Astrocyte of the spinal cord (primary cell): ENCODE measurements around the gene CHRNA1.

Experiments used
- DNase-seq: peaks from one replicate; pipeline ENCODE4 v3.0.0; 2011; ENCODE audit warnings: low read depth, low spot score
- H3K4me3 ChIP-seq: 2 replicates; pipeline ENCODE4 v1.5.1; 2011; ENCODE audit warnings: low read depth, mild to moderate bottlenecking, low read length, moderate library complexity
- in situ Hi-C: cut with HindIII; loops from 2 replicates; pipeline ENCODE4 v1.10.0; 2017; ENCODE audit warnings: low sequenced_read_pairs
- TF ChIP-seq, protein P1 (sequence below): IDR thresholded peaks from 2 replicates; pipeline ENCODE4 v1.5.1; 2012; ENCODE audit warnings: low read depth, mild to moderate bottlenecking, low read length, inconsistent platforms

Gene CHRNA1

GRCh38 chr2:174705321-174705720, 59.0 kb downstream of the CHRNA1 start:
- no peak for DNase-seq
- in situ Hi-C loops, result no loop called here
- H3K4me3 ChIP-seq, result no peak overlapping the region
- TF ChIP-seq, protein P1, sequence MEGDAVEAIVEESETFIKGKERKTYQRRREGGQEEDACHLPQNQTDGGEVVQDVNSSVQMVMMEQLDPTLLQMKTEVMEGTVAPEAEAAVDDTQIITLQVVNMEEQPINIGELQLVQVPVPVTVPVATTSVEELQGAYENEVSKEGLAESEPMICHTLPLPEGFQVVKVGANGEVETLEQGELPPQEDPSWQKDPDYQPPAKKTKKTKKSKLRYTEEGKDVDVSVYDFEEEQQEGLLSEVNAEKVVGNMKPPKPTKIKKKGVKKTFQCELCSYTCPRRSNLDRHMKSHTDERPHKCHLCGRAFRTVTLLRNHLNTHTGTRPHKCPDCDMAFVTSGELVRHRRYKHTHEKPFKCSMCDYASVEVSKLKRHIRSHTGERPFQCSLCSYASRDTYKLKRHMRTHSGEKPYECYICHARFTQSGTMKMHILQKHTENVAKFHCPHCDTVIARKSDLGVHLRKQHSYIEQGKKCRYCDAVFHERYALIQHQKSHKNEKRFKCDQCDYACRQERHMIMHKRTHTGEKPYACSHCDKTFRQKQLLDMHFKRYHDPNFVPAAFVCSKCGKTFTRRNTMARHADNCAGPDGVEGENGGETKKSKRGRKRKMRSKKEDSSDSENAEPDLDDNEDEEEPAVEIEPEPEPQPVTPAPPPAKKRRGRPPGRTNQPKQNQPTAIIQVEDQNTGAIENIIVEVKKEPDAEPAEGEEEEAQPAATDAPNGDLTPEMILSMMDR, result no peak

DNA sequence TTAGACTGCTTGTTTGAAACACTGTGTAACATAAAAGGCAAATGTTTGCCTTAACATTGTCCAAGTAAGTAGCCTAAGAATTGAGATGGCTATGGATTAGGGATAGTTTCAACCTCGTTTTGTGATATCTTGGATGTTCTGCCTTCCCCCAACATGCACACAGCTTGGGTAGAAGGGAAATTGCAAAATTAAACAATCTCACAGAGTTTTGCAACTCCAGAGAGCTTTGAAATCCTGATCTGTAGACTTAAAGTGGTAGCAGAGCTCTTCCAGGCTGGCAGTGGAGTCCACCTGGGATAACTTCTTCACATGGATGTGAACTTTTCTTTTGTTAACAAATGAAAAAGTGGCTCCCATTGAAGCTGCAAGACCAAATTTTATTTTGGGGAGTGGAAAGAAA, 59.6 kb downstream of the CHRNA1 start:
- TF ChIP-seq, protein P1, result no peak
- DNase-seq, result no peak
- no peak overlapping the region for H3K4me3 ChIP-seq
- in situ Hi-C loops, result no loop called here

- in situ Hi-C loops, result no loop called here
- TF ChIP-seq, protein P1, result no peak
- H3K4me3 ChIP-seq, result no peak overlapping the region
- no peak for DNase-seq
These were observed 60.2 kb downstream of the CHRNA1 start for GRCh38 chr2:174704061-174704460.

DNA sequence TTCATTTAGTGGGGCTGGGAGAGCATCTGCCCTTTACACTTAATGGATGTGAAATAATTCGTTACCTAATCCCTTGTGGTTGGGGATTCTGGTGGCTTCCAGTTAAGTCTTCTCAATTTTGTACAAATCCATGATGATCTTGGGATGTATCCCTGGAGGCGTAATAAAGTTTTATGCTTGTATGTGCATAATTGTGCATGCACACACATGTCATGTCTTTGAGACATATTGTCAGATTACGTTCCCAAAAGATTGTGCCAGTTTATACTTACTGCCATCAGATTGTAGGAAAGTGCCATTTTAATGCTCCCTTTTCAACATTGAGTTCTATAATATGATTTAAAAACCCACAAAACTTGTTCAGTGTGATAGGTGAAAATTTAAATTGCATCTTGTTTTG, 60.8 kb downstream of the CHRNA1 start:
- no peak for DNase-seq
- TF ChIP-seq, protein P1, result no peak
- H3K4me3 ChIP-seq, result no peak overlapping the region
- in situ Hi-C loops, result no loop called here

DNA sequence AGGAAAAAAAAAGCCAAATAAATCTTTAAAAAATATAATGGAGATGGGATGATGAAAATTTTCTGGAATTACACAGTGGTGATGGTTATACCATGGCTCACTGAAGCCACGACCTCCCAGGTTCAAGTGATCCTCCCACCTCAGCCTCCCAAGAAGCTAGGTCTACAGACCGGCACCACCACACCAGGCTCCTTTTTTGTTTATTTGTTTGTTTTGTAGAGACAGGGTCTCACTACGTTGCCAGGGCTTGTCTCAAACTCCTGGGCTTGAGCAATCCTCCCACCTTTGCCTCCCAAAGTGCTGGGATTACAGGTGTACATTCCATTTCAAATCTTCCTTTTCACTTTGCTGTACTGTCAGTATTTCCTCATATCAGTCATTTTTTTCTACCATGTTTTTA, 61.7 kb downstream of the CHRNA1 start:
- no peak overlapping the region for H3K4me3 ChIP-seq
- DNase-seq, result no peak
- TF ChIP-seq, protein P1, result no peak
- in situ Hi-C loops, result no loop called here

DNA sequence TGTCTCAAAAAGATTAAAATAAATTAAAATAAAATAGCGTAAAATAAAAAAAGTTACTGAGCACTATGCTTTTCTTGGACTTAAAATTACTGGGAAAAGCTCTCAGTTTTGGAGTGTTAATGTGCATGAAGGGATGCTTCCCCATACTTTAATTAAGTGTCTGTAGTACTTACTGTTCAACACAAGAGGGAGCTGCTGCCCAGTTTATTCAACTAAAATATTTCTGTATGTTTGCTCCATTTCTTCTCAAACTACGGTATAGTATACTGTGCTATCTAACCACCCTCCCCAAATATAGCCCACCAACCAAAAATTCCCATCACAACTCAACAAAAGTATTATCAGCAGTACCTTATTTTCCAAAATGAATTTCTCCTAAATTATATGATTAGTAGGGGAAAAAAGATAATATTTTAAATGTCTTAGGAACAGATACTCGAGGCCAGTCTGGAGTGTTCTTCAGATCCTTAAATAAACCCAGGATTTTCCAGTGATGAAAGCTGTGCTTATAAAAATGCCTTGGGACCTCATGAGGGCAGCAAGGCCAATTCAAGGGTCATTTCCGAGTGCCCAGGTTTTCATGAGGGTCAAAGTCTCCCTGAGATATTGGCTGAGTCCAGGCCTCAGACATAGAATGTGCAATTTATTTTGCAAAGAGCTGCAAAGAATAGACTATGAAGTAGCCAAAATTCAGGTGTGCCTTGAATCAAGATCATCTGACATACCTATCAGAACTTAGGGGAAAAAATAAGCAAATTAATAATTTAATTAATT, 64.1 kb downstream of the CHRNA1 start:
- in situ Hi-C loops, result no loop called here
- peak; percentile 56 for DNase-seq
- TF ChIP-seq, protein P1, result peak; percentile 57
- no peak overlapping the region for H3K4me3 ChIP-seq
